Activated CD8-positive, alpha-beta memory T cell treated with anti-CD3 and anti-CD28 coated beads, Interleukin-2, amount 50 U/mL, for 24 hours (primary cell): ENCODE measurements around the gene KLHL21.
A peak's percentile ranks its signal among the peaks of the same experiment; 100 is the strongest.
"Not testable (repeated sequence)": the region's sequence is repeated elsewhere in the genome, so short reads cannot be mapped to it uniquely, and the experiment has no call there.

ENCODE experiments used
- DNase-seq: peaks from one replicate; pipeline ENCODE4 v3.0.0-alpha.2; 2020; ENCODE audit errors: extremely low read depth

Gene KLHL21

DNA sequence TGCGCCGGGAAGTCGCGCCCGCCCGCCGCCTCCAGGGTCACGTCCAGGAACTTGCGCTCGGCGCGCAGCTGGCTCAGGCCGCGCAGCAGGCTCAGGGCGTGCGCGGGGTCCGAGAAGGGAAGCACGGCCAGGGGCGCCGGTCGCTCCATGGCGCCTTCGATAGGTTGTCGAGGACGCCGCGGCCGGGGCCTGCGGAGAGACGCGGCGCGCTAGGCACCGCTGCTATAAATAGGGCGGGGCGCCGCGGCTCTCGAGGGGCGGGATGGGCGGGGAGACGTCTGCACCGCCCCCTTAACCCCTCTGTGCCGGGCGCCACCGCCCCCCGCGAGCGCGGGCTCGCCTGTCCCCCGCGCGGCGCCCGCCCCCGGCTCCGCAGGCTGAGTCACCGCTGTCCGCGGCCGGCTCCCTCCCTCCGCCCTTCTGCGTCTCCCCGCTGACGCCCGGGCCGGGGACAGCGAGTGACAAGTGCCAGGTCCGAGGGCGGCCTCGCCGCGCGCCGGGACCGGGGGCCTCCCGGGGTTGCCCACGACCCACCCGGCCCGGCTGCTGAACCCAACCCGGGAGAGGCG is at the start of gene KLHL21:
TSS of gene KLHL21 (minus strand) at position 201 of the 569 bp plus-strand sequence. CDS start at position 149, 52 bp downstream.
- peak; percentile 56 for DNase-seq

DNA sequence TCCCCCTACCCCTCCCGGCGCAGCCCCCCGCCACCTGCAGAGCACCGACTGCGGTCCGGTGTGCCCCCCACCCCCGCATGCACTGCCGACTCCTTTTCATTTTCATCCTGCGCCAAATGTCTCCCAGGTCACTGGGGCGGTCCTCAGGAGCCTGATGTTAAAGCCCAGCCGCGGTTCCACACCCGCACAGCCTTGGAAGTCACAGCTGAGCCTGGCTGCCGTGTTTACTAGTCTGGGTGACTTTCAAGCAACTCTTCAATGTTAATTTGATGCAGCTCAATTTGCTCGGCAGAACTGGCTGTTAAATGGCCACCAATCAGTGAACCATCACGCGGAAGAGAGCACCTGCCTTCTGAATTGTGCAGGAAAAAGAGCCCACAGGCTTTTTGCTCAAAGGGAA is 49.2 kb upstream of the KLHL21 start:
- DNase-seq, result no peak

DNA sequence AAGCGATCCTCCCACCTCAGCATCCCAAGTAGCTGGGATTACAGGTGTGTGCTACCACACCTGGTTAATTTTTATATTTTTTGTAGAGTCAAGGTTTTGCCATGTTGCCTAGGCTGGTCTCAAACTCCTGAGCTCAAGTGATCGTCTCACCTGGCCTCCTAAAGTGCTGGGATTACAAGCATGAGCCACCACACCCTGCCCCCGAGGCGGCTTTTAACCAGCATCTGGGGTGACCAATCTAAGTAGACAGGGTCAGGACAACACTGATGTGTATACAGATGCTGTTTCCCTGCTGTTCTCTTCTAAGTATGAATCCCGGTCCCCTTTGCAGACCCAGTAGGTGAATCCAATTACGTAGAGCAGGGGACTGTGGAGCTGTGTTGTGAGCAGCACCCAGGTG is 45.9 kb upstream of the KLHL21 start:
- DNase-seq, result no peak

GRCh38 chr1:6646499-6647148 is 44.0 kb upstream of the KLHL21 start:
- no peak for DNase-seq

DNA sequence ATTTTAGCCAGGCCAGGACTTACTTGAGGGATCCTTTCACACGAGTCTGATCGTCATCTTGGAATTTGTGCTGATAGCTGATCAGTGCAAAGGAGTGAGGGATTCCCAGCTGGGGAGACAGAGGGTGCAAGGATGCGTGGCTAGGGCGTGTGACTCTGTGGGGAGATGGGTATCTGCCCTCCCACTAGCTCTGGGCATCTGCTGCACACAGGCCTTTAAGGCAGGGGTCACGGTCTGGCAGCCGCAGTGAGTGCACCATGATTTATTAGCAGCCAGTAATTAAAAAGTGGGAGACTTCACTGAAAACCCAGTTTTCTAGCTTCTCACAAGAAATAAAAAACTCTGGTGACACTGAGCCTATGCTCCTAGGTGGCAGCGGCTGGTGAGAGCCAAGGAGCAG is 42.3 kb upstream of the KLHL21 start:
- no peak for DNase-seq

- not testable (repeated sequence) for DNase-seq
Observed at GRCh38 chr1:6640867-6641266, 38.2 kb upstream of the KLHL21 start.

- no peak for DNase-seq
Observed at GRCh38 chr1:6638226-6638625, 35.6 kb upstream of the KLHL21 start.

- DNase-seq, result no peak
Observed at GRCh38 chr1:6637770-6638169, 35.1 kb upstream of the KLHL21 start.

DNA sequence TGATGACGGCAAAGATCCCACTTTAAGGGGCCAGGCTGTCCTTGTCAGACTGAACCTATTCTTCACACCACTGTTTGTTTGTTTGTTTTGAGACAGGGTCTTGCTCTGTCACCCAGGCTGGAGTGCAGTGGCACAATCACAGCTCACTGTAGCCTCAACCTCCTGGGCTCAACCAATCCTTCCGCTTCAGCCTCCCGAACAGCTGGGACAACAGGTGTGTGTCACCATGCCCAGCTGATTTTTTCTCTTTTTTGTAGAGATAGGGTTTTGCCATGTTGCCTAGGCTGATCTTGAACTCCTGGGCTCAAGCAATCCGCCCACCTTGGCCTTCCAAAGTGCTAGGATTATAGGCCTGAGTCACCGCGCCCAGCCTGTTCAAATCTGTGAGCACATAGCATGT is 34.1 kb upstream of the KLHL21 start:
- not testable (repeated sequence) for DNase-seq

DNA sequence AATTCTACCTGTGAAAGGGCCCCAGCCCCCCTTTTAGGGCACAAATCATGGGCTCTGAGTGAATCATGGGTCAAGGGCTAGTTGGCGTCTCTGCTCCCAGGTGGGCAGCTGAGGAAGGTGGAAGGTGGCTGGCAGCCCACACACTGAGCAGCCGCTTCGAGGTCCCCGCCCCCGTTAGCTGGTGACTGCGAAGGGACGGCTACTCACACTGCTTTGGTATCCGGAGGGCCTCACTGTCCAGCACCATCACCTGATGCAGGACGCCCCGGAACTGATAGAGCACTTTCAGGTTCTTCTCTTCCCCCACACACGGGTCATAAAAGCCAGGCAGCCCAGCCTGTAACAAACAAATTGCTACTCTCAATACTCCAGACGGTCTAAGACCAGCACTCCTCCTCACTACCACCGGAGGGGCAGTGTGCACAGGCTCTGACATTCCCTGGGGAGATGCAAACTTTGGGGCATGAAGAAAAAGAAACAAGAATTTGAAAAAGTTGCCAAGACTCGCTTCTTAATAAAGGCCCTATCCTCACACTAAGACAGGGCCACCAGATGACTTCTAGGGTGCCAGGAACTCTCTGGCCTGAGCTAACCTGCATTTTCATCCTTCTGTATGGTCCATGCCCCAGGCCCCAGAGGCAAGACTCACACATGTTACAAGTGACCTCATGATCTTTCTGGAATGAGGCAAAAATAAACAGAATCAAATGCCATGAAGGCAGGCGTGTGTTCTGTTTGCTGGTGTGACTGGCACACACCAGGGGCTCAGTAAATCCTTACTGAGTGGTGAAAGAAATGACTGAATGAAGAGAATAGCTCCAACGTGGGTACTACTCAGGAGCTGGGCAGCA is 33.5 kb upstream of the KLHL21 start:
- DNase-seq, result no peak

DNA sequence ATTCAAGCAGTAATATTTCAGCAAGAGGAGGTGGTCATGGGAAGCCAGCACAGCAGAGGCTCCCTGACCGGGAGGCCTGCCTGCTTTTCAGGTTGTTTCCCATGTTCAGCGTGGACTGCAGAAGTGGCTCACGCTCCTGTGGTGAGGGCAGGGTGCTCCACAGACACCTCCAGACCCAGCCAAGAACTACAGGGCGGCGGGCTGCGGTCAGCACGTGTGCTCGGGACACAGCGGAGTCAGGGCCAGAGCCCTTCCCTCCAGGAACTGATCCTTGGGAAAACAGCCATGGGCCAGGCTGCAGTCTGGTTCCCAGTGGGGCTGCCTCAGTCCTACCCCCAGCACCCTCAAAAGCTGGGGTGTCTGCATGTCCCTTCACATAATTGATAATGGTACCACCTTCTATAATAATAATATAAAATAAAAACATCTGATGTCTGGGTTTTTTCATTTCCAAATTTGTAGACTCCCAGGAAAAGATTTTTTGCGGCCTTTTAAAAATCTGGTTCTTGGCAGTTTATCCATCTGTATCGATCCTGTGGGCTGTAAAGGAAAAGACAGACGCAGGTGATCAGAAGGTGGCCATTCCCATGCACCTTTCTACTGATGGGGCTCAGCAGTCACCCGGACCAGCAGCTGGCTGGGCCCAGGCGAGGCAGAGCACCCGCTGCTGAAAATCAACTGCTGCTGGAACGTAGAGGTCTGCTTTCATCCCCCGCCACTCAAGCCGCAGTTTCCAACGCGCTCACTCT is 32.7 kb upstream of the KLHL21 start:
- no peak for DNase-seq

DNA sequence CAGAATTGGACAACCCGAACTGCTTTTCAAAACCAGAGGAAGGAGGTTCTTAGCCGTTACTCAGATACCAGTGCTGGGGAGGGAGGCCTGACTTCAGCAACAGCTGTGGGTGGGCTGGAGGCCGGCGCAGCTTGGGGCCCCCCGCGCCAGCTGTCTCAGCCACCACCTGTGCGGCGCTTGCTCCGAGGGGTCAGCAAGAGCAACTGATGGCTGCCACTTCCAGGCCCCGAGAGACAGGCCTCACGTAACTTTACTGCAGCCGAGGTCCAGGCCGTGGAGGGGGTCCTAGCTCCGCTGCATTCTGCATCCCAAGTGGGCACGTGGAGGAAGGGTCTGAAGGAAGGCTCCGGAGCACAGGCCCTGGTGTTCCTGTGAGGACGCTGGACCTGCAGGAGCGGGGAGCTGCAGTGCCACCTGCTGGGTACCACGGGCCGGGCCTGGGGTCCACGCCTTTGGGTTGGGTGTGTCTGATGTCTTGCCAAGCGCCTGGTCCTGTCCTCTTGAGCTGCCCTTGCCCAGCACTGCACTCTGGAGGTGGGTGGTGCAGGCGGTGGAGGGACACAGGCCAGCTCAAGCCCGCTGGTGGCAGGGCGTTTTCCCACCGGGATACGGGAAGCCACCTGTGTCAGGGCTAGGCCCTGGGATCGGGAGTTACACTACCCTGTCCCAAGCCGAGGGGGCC is 31.8 kb upstream of the KLHL21 start:
- no peak for DNase-seq

DNA sequence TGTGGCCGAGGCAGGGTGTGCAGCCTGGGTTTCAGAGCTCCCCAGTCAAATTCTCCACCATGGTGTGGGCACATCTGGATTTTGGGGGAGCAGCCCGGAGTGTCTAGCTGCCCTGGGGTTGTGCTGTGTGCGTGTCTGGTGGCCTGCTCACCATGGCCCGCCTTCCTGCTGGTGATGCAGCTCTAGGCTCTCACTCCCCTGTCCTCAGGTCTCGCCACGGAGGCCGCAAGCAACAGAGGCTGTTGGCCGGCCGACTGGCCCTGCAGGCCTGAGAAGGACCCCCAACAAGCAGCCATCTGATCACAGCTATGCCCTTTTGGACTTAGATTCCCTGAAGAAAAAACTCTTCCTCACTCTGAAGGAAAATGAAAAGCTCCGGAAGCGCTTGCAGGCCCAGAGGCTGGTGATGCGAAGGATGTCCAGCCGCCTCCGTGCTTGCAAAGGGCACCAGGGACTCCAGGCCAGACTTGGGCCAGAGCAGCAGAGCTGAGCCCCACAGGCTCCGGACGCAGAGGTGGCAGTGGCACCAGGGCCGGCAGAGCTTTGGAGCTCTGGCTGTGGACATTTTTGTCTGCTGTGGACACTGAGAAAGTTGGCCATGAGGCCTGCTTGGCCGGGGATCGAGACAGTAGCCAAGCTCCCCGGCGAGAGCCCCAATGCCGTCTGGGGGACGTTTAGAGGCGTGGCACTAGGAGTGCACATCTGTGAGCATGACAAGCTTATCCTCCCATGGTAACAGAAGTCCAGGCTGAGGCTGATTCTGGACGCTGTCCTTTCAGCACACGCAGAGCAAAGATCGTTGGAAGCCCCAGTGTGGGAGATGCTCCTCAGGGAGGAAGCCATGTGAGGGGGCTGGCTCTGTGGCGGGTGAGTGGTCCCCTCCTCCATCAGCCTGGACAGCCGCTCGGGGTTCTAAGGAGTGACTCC is 30.2 kb upstream of the KLHL21 start:
- no peak for DNase-seq

- no peak for DNase-seq
Observed at GRCh38 chr1:6631058-6631457, 28.4 kb upstream of the KLHL21 start.

DNA sequence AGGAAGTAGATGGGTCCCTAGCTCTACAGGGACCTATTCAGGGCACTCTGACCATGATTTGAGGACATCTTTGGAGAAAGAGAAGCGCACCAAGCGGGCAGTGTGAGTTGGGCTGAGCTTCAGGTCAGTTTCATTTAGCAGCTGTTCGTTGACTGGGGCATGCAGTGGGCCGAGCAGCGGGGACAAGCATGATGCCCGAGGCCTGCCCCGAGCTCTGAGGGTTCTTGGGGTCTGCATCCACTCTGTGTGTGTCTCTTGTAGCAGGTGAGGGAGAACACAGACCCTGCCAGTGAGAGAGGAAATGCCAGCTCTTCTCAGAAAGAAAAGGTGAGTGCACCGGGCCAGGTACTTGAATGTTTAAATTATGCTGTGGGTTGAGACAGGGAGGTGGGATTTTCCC is 27.4 kb upstream of the KLHL21 start:
- DNase-seq, result no peak

GRCh38 chr1:6628971-6629479 is 26.4 kb upstream of the KLHL21 start:
- DNase-seq, result no peak

DNA sequence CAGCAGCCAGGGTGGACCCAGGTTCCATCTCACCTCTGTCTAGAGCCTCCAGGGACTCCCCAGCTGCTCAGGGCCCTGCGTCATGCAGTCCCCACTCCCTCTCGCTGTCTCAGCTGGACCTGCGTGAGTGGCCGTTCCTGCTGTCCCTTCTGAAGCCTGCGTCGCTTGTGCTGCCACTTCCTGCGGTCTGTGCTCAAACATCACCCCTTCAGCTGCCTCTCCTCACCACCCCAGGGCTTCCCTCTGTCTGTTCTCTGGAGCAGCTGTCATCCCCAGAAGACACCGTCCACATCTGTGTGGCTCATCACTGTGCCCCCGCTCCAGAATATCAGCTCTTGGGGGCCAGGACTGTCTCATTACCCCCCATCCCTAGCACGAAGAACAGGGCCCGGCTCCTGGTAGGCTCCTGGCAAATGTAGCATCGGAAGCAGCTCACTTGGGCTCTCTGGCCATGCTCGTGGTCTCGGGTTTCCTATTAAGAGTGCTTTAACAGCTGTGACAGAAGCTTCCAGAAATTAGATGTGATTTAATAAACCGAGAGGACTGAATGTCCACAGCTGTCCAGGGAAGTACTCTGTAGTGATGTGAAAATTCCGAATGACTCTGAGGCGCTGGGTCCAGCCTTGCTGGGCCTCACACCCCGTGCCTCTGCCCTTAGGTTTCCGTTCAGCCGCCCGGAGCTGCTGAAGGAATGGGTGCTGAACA is 25.3 kb upstream of the KLHL21 start:
- DNase-seq, result no peak

GRCh38 chr1:6627031-6627430 is 24.4 kb upstream of the KLHL21 start:
- no peak for DNase-seq

- DNase-seq, result no peak
Observed at GRCh38 chr1:6625584-6626149, 23.0 kb upstream of the KLHL21 start.
